DOHH2 (cell line): ENCODE data around the gene HSPG2.

Experiments
- H3F3A ChIP-seq: fragments of 200-600 bp; sonication (generic), shearing (Covaris generic); 2 replicates; pipeline ENCODE4 v1.6.0; 2016; ENCODE audit warnings: antibody characterized with exemption, mild to moderate bottlenecking; ENCODE audit not compliant: control insufficient read depth, insufficient read depth
- H3K27ac ChIP-seq: fragments of 200-600 bp; sonication (generic); 2 replicates; pipeline ENCODE4 v1.5.1; 2014; ENCODE audit warnings: low read depth, mild to moderate bottlenecking, low read length, moderate library complexity
- H3K27me3 ChIP-seq: fragments of 200-600 bp; sonication (generic); 2 replicates; pipeline ENCODE4 v1.6.1; 2014; ENCODE audit warnings: mild to moderate bottlenecking, low read length, mixed read lengths; ENCODE audit not compliant: control insufficient read depth
- H3K36me3 ChIP-seq: fragments of 200-600 bp; sonication (generic); 2 replicates; pipeline ENCODE4 v1.6.1; 2014; ENCODE audit warnings: mild to moderate bottlenecking, low read length, moderate library complexity, mixed read lengths; ENCODE audit not compliant: control insufficient read depth
- H3K4me1 ChIP-seq: fragments of 200-600 bp; sonication (generic); 2 replicates; pipeline ENCODE4 v1.6.1; 2014; ENCODE audit warnings: mild to moderate bottlenecking, low read length, mixed read lengths; ENCODE audit not compliant: control insufficient read depth
- H3K4me2 ChIP-seq: fragments of 200-600 bp; sonication (generic); 2 replicates; pipeline ENCODE4 v1.6.0; 2014; ENCODE audit warnings: mild to moderate bottlenecking, low read length, moderate library complexity
- H3K4me3 ChIP-seq: fragments of 200-600 bp; sonication (generic); 2 replicates; pipeline ENCODE4 v1.5.1; 2014; ENCODE audit warnings: mild to moderate bottlenecking, low read length, mixed read lengths
- H3K79me2 ChIP-seq: fragments of 200-600 bp; sonication (generic); 2 replicates; pipeline ENCODE4 v1.6.1; 2014; ENCODE audit warnings: mild to moderate bottlenecking, low read length, mixed read lengths; ENCODE audit not compliant: control insufficient read depth
- H3K9me2 ChIP-seq: fragments of 200-600 bp; sonication (generic); replicated peaks from 2 replicates; pipeline ENCODE4 v1.6.1; 2014; ENCODE audit warnings: mild to moderate bottlenecking, low read length, mixed read lengths; ENCODE audit not compliant: control insufficient read depth
- H3K9me3 ChIP-seq: fragments of 200-600 bp; sonication (generic); 2 replicates; pipeline ENCODE4 v1.6.1; 2014; ENCODE audit warnings: antibody characterized with exemption, low read length, mixed read lengths; ENCODE audit not compliant: control insufficient read depth, insufficient read depth
- H4K20me1 ChIP-seq: fragments of 200-600 bp; sonication (generic); 2 replicates; pipeline ENCODE4 v1.6.0; 2014; ENCODE audit warnings: low read depth, mild to moderate bottlenecking, antibody characterized with exemption, low read length, moderate library complexity; ENCODE audit not compliant: control insufficient read depth, insufficient read depth
- EZH2phosphoT487 ChIP-seq: fragments of 200-600 bp; sonication (generic); IDR thresholded peaks from 2 replicates; pipeline ENCODE4 v1.6.1; 2017; ENCODE audit warnings: borderline replicate concordance, mild to moderate bottlenecking, antibody characterized with exemption, low read length, moderate library complexity, mixed read lengths
- TF ChIP-seq, protein P1 (sequence below): fragments of 200-600 bp; sonication (generic); IDR thresholded peaks from one replicate; pipeline ENCODE4 v1.5.1; 2014; ENCODE audit warnings: antibody characterized with exemption, mild to moderate bottlenecking, low read depth, low read length; ENCODE audit not compliant: poor library complexity, severe bottlenecking

The HSPG2 gene

GRCh38 chr1:21818656-21819055 lies 118.5 kb downstream of the HSPG2 start:
- Histone ChIP-seq H3K4me2 (no peak overlapping the region), H4K20me1 (no peaks in the 10 kb centered on the region), H3K9me2 (no peaks in the 10 kb centered on the region), H3K79me2 (no peaks in the 10 kb centered on the region), H3K27ac (no peak overlapping the region), H3K36me3 (no peaks in the 10 kb centered on the region), H3K27me3 (no peaks in the 10 kb centered on the region), H3K4me3 (no peak overlapping the region), H3K4me1 (0 out of 2 replicates have a peak, but pooled peaks cover 2% of the 10 kb centered on the region), H3F3A (no peaks in the 10 kb centered on the region), H3K9me3 (no peaks in the 10 kb centered on the region)
- TF ChIP-seq, protein P1, sequence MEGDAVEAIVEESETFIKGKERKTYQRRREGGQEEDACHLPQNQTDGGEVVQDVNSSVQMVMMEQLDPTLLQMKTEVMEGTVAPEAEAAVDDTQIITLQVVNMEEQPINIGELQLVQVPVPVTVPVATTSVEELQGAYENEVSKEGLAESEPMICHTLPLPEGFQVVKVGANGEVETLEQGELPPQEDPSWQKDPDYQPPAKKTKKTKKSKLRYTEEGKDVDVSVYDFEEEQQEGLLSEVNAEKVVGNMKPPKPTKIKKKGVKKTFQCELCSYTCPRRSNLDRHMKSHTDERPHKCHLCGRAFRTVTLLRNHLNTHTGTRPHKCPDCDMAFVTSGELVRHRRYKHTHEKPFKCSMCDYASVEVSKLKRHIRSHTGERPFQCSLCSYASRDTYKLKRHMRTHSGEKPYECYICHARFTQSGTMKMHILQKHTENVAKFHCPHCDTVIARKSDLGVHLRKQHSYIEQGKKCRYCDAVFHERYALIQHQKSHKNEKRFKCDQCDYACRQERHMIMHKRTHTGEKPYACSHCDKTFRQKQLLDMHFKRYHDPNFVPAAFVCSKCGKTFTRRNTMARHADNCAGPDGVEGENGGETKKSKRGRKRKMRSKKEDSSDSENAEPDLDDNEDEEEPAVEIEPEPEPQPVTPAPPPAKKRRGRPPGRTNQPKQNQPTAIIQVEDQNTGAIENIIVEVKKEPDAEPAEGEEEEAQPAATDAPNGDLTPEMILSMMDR = no peak
- TF ChIP-seq EZH2phosphoT487 = no peak

- Histone ChIP-seq H4K20me1 (no peaks in the 10 kb centered on the region), H3K4me2 (no peak overlapping the region), H3K36me3 (no peaks in the 10 kb centered on the region), H3K9me2 (no peaks in the 10 kb centered on the region), H3K27ac (no peak overlapping the region), H3F3A (no peaks in the 10 kb centered on the region), H3K4me3 (no peak overlapping the region), H3K9me3 (no peaks in the 10 kb centered on the region), H3K4me1 (0 out of 2 replicates have a peak, but pooled peaks cover 2% of the 10 kb centered on the region), H3K79me2 (no peaks in the 10 kb centered on the region), H3K27me3 (no peaks in the 10 kb centered on the region)
- TF ChIP-seq EZH2phosphoT487 = no peak
Observed at GRCh38 chr1:21816602-21817302, 120.4 kb downstream of the HSPG2 start.

DNA sequence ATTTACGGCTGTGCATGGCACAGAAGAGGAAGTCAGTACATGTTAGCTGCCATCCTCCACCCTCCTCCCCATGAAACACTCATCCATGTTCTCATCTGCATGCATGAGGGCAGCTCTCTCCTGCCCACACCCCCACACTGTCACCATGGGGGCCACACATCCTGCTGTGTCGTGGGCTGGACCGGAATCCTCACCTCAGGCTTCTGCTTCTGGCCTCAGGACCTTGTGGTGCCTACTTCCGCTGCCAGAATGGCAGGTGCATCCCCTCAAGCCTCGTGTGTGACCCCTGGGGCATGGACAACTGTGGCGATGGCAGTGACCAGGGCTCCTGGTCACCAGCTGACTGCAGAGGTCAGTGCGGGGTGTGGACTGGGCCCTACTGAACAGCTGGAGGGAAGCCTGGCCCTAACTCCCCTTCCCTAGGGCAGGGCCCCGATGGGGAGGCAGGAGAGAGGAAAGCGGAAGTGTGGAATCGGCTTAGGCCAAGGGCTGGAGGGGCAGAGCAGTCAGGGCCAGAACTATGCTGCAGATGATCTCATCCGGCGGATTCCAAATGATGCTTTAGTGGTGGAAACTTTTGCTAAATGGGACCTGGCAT lies 121.3 kb downstream of the HSPG2 start:
- Histone ChIP-seq H3K36me3 (no peaks in the 10 kb centered on the region), H3K4me1 (0 out of 2 replicates have a peak, but pooled peaks cover 2% of the 10 kb centered on the region), H4K20me1 (no peaks in the 10 kb centered on the region), H3F3A (no peaks in the 10 kb centered on the region), H3K9me3 (no peaks in the 10 kb centered on the region), H3K27ac (no peak overlapping the region), H3K27me3 (no peaks in the 10 kb centered on the region), H3K79me2 (no peaks in the 10 kb centered on the region), H3K4me3 (no peak overlapping the region), H3K9me2 (no peaks in the 10 kb centered on the region), H3K4me2 (no peak overlapping the region)
- TF ChIP-seq, protein P1 = no peak
- TF ChIP-seq EZH2phosphoT487 = no peak

- Histone ChIP-seq H3K9me2 (no peaks in the 10 kb centered on the region), H3K79me2 (no peaks in the 10 kb centered on the region), H4K20me1 (no peaks in the 10 kb centered on the region), H3K4me3 (no peak overlapping the region), H3F3A (no peaks in the 10 kb centered on the region), H3K4me2 (no peak overlapping the region), H3K27me3 (no peaks in the 10 kb centered on the region), H3K27ac (no peak overlapping the region), H3K4me1 (0 out of 2 replicates have a peak, but pooled peaks cover 2% of the 10 kb centered on the region), H3K36me3 (no peaks in the 10 kb centered on the region), H3K9me3 (no peaks in the 10 kb centered on the region)
- TF ChIP-seq, protein P1 = no peak
- TF ChIP-seq EZH2phosphoT487 = no peak
Observed at GRCh38 chr1:21814981-21815582, 122.0 kb downstream of the HSPG2 start.
